PFSK-1 (cell line): ENCODE data around the gene CASP2.

Source experiments
- FOXP2 ChIP-seq: optimal IDR thresholded peaks from 2 replicates; pipeline ENCODE3; 2011; ENCODE audit warnings: borderline replicate concordance, control low read depth, inconsistent platforms; ENCODE audit not compliant: insufficient read depth; ENCODE audit errors: extremely low read length, extremely low read depth
- POLR2AphosphoS5 ChIP-seq: IDR thresholded peaks from 2 replicates; pipeline ENCODE4 v1.6.1; 2012; ENCODE audit warnings: low read depth, mild to moderate bottlenecking, control low read depth, low read length, moderate library complexity
- REST ChIP-seq, 2 experiments: IDR thresholded peaks; 2 replicates each; pipeline versions ENCODE4 v1.6.1 to v1.8.0; 2011 to 2012; ENCODE audit warnings: low read depth in 2 of 2, low read length in 2 of 2, control low read depth in 1 of 2, inconsistent platforms in 1 of 2, mild to moderate bottlenecking in 1 of 2, moderate library complexity in 1 of 2; ENCODE audit not compliant: insufficient read depth in 1 of 2
- SIN3A ChIP-seq: IDR thresholded peaks from 2 replicates; pipeline ENCODE4 v1.6.1; 2012; ENCODE audit warnings: mild to moderate bottlenecking, low read length, moderate library complexity, borderline replicate concordance; ENCODE audit not compliant: insufficient read depth
- TAF1 ChIP-seq: IDR thresholded peaks from 2 replicates; pipeline ENCODE4 v1.6.1; 2012; ENCODE audit warnings: low read length, control low read depth, borderline replicate concordance; ENCODE audit not compliant: insufficient read depth

- no peak for TF ChIP-seq POLR2AphosphoS5
- TF ChIP-seq FOXP2, result no peak
- no peak for TF ChIP-seq REST (IDR thresholded peaks at IDR 0.05; ENCODE audit: insufficient read depth in 1 of 2, low read depth in 2 of 2, low read length in 2 of 2)
- no peak for TF ChIP-seq SIN3A
- no peak for TF ChIP-seq TAF1
Observed at GRCh38 chr7:143355450-143356385, 67.6 kb downstream of the CASP2 start.
